Bronchial epithelial cell (primary cell): Measurements from ENCODE around the gene RNF25. TPM values are rescaled to one million over a fixed set of nuclear protein-coding genes. Genes with fewer than 3 reads are reported as not detected.
A peak's percentile ranks its signal among the peaks of the same experiment; 100 is the strongest.

ENCODE experiments used
- DNase-seq: peaks from one replicate; pipeline ENCODE4 v3.0.0-alpha.2; 2010; ENCODE audit warnings: low read depth
- FAIRE-seq: peaks from 2 replicates; lab custom pipeline; 2011; peaks lifted over from hg19 to GRCh38; lab: Jason Lieb, UNC
- H3K27me3 ChIP-seq: 2 replicates; pipeline ENCODE4 v1.5.1; 2011; ENCODE audit warnings: low read length; ENCODE audit not compliant: control insufficient read depth, insufficient read depth
- H3K36me3 ChIP-seq: 2 replicates; pipeline ENCODE4 v1.5.1; 2011; ENCODE audit warnings: low read length; ENCODE audit not compliant: control insufficient read depth, insufficient read depth
- H3K4me3 ChIP-seq: 2 replicates; pipeline ENCODE4 v1.5.1; 2011; ENCODE audit warnings: mild to moderate bottlenecking, low read depth, low read length, control low read depth
- total RNA-seq: library from RNA; depleted of rRNA; stranded (reverse); fragments of >200 nt; gene quantifications from 2 replicates; pipeline ENCODE4 v1.2.1, GENCODE V29; 2014
- TF ChIP-seq, protein P1 (sequence below): IDR thresholded peaks from 2 replicates; pipeline ENCODE4 v1.5.1; 2011; ENCODE audit warnings: mild to moderate bottlenecking, moderate library complexity, low read length, control low read depth, inconsistent platforms; ENCODE audit not compliant: insufficient read depth, severe bottlenecking

Gene RNF25
- total RNA-seq, 1 donor from 2014 or later: 32.1 TPM

DNA sequence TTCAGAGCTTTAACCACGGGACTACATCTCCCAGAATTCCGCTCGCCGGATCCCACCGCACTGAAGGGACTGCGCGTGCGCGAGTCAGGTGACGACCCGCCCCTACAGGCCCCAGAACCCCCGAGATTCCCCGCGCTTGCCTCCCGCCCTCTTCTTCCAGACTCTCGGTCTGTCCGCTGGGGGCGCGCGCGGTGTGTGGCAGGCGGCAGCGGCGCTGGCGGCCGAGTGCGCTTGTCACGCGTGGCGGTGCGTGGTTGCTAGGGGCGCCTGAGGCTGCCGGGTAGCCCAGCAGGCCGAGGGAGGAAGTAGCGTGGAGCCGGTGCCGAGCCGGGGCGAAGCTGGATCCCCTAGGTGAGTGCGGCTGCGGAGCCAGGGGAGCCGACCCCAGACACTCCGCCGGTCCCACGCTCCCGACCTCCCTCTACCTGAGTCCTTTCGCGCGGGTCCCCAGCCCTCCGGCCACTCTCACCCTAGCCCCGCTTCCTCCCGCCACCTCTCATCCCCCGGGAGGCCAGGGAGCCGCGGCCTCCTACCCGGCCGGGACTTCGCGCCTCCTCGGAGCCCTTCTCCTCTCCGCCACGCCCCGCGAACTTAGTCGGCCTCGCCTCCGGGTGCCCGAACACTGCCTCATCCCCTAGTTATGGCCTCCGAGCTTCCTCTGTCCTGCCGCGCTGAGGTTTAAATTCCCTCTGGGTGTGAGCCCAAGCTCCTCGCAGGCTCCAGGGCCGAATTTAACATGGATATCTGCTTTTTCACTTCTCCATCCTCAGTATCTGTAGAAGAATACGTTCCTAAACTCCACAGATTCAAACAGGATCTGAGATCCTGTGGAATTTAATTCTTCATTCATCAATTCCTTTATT, 39.1 kb upstream of the RNF25 start, which contains the start of gene TTLL4:
TTLL4 (plus strand) TSS at position 149 of the 863 bp plus-strand sequence. CDS start 26,842 bp downstream, outside the sequence.
- DNase-seq (peak; percentile 80), FAIRE-seq (no peak)
- H3K36me3 ChIP-seq: no peaks in the 10 kb centered on the region

DNA sequence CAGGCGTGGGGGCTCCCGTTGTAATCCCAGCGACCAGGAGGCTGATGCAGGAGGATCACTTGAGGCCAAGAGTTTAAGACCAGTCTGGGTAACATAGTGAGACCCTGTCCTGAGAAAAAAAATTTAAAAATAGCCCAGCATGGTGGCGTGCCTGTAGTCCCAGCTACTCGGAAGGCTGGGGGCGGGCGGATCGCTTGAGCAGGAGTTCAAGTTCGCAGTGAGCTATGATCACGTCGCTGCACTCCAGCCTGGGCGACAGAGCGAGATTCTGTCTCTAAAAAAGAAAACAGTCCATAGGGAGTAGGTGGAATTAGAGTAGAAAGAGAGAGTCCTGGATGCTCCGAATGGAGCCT, 38.5 kb upstream of the RNF25 start:
- TF ChIP-seq, protein P1, sequence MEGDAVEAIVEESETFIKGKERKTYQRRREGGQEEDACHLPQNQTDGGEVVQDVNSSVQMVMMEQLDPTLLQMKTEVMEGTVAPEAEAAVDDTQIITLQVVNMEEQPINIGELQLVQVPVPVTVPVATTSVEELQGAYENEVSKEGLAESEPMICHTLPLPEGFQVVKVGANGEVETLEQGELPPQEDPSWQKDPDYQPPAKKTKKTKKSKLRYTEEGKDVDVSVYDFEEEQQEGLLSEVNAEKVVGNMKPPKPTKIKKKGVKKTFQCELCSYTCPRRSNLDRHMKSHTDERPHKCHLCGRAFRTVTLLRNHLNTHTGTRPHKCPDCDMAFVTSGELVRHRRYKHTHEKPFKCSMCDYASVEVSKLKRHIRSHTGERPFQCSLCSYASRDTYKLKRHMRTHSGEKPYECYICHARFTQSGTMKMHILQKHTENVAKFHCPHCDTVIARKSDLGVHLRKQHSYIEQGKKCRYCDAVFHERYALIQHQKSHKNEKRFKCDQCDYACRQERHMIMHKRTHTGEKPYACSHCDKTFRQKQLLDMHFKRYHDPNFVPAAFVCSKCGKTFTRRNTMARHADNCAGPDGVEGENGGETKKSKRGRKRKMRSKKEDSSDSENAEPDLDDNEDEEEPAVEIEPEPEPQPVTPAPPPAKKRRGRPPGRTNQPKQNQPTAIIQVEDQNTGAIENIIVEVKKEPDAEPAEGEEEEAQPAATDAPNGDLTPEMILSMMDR: no peak
- DNase-seq: no peak
- no peak for FAIRE-seq
- Histone ChIP-seq H3K36me3 (no peaks in the 10 kb centered on the region), H3K27me3 (no peaks in the 10 kb centered on the region), H3K4me3 (peak overlapping the region; percentile 99)

More for the DNA sequence above, 39.1 kb upstream of the RNF25 start, which contains the start of gene TTLL4:
- TF ChIP-seq, protein P1: peak; percentile 84
- Histone ChIP-seq H3K4me3 (peak within 1 kb of the TSS; percentile 99), H3K27me3 (no peaks in the 10 kb centered on the region)

DNA sequence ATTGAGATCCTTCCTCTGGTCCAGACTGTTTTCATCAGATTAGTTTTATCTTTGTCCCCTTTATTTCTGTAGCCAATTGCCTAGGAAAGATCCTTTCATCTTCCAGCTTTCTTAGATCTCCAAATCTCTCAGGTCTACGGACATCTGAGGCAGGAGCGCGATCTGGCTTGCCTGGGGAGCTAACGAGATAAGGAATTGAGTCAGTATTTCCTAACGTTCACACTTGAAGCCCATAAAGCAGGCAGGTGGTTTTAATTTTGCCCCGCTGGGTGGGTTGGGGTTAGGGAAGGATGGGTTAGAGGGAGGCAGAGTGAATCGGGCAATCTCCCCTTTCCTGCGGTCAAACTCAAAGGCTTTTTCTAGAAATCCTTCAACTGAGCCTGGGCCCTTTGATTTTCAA, 38.1 kb upstream of the RNF25 start:
- no peaks in the 10 kb centered on the region for H3K36me3 ChIP-seq
- no peak overlapping the region for H3K4me3 ChIP-seq
- no peaks in the 10 kb centered on the region for H3K27me3 ChIP-seq
- TF ChIP-seq, protein P1: no peak
- no peak for FAIRE-seq
- DNase-seq: no peak

DNA sequence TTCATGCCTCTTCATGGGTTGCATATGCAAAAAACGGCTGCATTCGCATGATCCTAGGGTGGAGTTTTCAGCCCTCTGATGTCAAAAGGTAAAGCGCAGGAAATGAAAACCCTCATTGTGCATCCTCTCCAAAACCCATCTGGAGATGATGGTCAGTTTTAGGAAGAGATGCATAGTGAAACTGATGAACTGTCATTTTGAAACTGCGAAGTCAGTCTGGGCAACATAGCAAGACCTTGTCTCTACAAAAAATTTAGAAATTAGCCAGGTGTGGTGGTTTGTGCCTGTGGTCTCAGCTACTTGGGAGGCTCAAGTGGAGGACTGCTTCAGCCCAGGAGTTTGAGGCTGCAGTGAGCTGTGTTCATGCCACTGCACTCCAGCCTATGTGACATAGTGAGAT, 36.3 kb upstream of the RNF25 start:
- FAIRE-seq: no peak
- TF ChIP-seq, protein P1: no peak
- H3K27me3 ChIP-seq: no peaks in the 10 kb centered on the region

DNA sequence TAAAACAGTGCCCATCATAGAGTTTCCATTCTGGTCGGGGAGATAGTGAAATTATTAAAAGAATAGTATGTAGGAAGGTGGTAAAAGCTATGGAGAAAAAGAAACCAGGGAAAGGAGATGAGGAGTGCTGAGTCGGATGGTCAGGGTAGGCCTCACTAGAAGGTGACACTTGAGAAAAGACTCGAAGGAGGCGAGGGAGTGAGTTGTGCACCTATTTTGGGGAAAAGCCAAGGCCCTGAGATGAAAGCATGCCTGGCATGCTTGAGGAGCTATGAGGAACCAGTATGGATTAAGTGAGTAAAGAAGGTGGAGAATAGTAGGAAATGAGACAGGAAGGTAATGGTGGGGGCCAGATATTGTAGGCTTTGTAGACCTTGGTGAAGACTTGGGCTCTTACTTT, 31.5 kb upstream of the RNF25 start:
- H3K36me3 ChIP-seq: peaks cover 3% of the 10 kb centered on the region
- TF ChIP-seq, protein P1: no peak
- no peaks in the 10 kb centered on the region for H3K27me3 ChIP-seq
- FAIRE-seq (no peak), DNase-seq (no peak)
- no peak overlapping the region for H3K4me3 ChIP-seq

More for the DNA sequence above, 36.3 kb upstream of the RNF25 start:
- Histone ChIP-seq H3K36me3 (no peaks in the 10 kb centered on the region), H3K4me3 (no peak overlapping the region)
- DNase-seq: no peak
